ENCODE measurements around the gene KRTAP2-2.

Gene KRTAP2-2

GRCh38 chr17:41015454-41015853, 39.6 kb downstream of the KRTAP2-2 start:
- TF ChIP-seq USF1 (IDR thresholded peaks at IDR 0.05) (no peak), ZBTB7A (IDR thresholded peaks at IDR 0.05; ENCODE audit: low read depth) (no peak), REST (IDR thresholded peaks at IDR 0.05; ENCODE audit: low read depth) (no peak), YY1 (IDR thresholded peaks at IDR 0.05; ENCODE audit: low read depth) (no peak)

- TF ChIP-seq EP300 (IDR thresholded peaks at IDR 0.05; ENCODE audit: borderline replicate concordance) = no peak
- TF ChIP-seq ZBTB7A (IDR thresholded peaks at IDR 0.05; ENCODE audit: low read depth) = no peak
- no peak for TF ChIP-seq MAX (IDR thresholded peaks at IDR 0.05)
- no peak for TF ChIP-seq CREB1 (IDR thresholded peaks at IDR 0.05; ENCODE audit: low read depth)
- TF ChIP-seq TEAD4 (IDR thresholded peaks at IDR 0.05) = no peak
- no peak for TF ChIP-seq EGR1 (IDR thresholded peaks at IDR 0.05)
- TF ChIP-seq CEBPB (IDR thresholded peaks at IDR 0.05) = no peak
- no peak for TF ChIP-seq TCF12 (IDR thresholded peaks at IDR 0.05; ENCODE audit: low read depth)
- TF ChIP-seq YY1 (IDR thresholded peaks at IDR 0.05; ENCODE audit: low read depth) = no peak
- TF ChIP-seq FOXM1 (IDR thresholded peaks at IDR 0.05; ENCODE audit: borderline replicate concordance, low read depth) = no peak
- TF ChIP-seq TAF1 (IDR thresholded peaks at IDR 0.05; ENCODE audit: low read depth) = no peak
- no peak for TF ChIP-seq REST (IDR thresholded peaks at IDR 0.05; ENCODE audit: low read depth)
- no peak for TF ChIP-seq USF1 (IDR thresholded peaks at IDR 0.05)
- TF ChIP-seq NFIC (IDR thresholded peaks at IDR 0.05) = no peak
- no peak for TF ChIP-seq RAD21 (IDR thresholded peaks at IDR 0.05; ENCODE audit: low read depth)
Measured at GRCh38 chr17:41013606-41014005, 41.4 kb downstream of the KRTAP2-2 start.

- TF ChIP-seq RAD21 (IDR thresholded peaks at IDR 0.05; ENCODE audit: low read depth) = no peak
- TF ChIP-seq TCF12 (IDR thresholded peaks at IDR 0.05; ENCODE audit: low read depth) = no peak
- TF ChIP-seq CREB1 (IDR thresholded peaks at IDR 0.05; ENCODE audit: low read depth) = no peak
- no peak for TF ChIP-seq YY1 (IDR thresholded peaks at IDR 0.05; ENCODE audit: low read depth)
- no peak for TF ChIP-seq REST (IDR thresholded peaks at IDR 0.05; ENCODE audit: low read depth)
- TF ChIP-seq CEBPB (IDR thresholded peaks at IDR 0.05) = no peak
- TF ChIP-seq EGR1 (IDR thresholded peaks at IDR 0.05) = no peak
- no peak for TF ChIP-seq ZBTB7A (IDR thresholded peaks at IDR 0.05; ENCODE audit: low read depth)
- no peak for TF ChIP-seq EP300 (IDR thresholded peaks at IDR 0.05; ENCODE audit: borderline replicate concordance)
- TF ChIP-seq MAX (IDR thresholded peaks at IDR 0.05) = no peak
- TF ChIP-seq TAF1 (IDR thresholded peaks at IDR 0.05; ENCODE audit: low read depth) = no peak
- TF ChIP-seq TEAD4 (IDR thresholded peaks at IDR 0.05) = no peak
- TF ChIP-seq NFIC (IDR thresholded peaks at IDR 0.05) = no peak
- no peak for TF ChIP-seq USF1 (IDR thresholded peaks at IDR 0.05)
- no peak for TF ChIP-seq FOXM1 (IDR thresholded peaks at IDR 0.05; ENCODE audit: borderline replicate concordance, low read depth)
Measured at GRCh38 chr17:41013181-41013580, 41.8 kb downstream of the KRTAP2-2 start.

- TF ChIP-seq CREB1 (IDR thresholded peaks at IDR 0.05; ENCODE audit: low read depth) (no peak), ZBTB7A (IDR thresholded peaks at IDR 0.05; ENCODE audit: low read depth) (no peak), TEAD4 (IDR thresholded peaks at IDR 0.05) (no peak), RAD21 (IDR thresholded peaks at IDR 0.05; ENCODE audit: low read depth) (no peak), NFIC (IDR thresholded peaks at IDR 0.05) (no peak), USF1 (IDR thresholded peaks at IDR 0.05) (no peak), TCF12 (IDR thresholded peaks at IDR 0.05; ENCODE audit: low read depth) (no peak), REST (IDR thresholded peaks at IDR 0.05; ENCODE audit: low read depth) (no peak), CEBPB (IDR thresholded peaks at IDR 0.05) (no peak), TAF1 (IDR thresholded peaks at IDR 0.05; ENCODE audit: low read depth) (no peak), EP300 (IDR thresholded peaks at IDR 0.05; ENCODE audit: borderline replicate concordance) (no peak), MAX (IDR thresholded peaks at IDR 0.05) (no peak), FOXM1 (IDR thresholded peaks at IDR 0.05; ENCODE audit: borderline replicate concordance, low read depth) (no peak), YY1 (IDR thresholded peaks at IDR 0.05; ENCODE audit: low read depth) (no peak), EGR1 (IDR thresholded peaks at IDR 0.05) (no peak)
Measured at GRCh38 chr17:41012326-41013120, 42.5 kb downstream of the KRTAP2-2 start.

Measured in Ishikawa (cell line).